HL-60 (cell line): ENCODE measurements around the gene POLD3.

Experiments used
- CTCF ChIP-seq: IDR thresholded peaks from one replicate; pipeline ENCODE4 v1.5.1; 2011; ENCODE audit warnings: low read length, control low read depth, inconsistent platforms; ENCODE audit not compliant: insufficient read depth
- GABPA ChIP-seq: IDR thresholded peaks from 2 replicates; pipeline ENCODE4 v1.6.1; 2012; ENCODE audit warnings: low read depth
- SPI1 ChIP-seq: IDR thresholded peaks from 2 replicates; pipeline ENCODE4 v1.6.1; 2012; ENCODE audit warnings: low read depth, mild to moderate bottlenecking, borderline replicate concordance
- TF ChIP-seq, protein P1 (sequence below): IDR thresholded peaks from 2 replicates; pipeline ENCODE4 v1.6.1; 2012; ENCODE audit warnings: low read depth; ENCODE audit not compliant: insufficient replicate concordance

GRCh38 chr11:74686792-74687191 lies 94.4 kb downstream of the POLD3 start:
- TF ChIP-seq CTCF: no peak
- TF ChIP-seq, protein P1, sequence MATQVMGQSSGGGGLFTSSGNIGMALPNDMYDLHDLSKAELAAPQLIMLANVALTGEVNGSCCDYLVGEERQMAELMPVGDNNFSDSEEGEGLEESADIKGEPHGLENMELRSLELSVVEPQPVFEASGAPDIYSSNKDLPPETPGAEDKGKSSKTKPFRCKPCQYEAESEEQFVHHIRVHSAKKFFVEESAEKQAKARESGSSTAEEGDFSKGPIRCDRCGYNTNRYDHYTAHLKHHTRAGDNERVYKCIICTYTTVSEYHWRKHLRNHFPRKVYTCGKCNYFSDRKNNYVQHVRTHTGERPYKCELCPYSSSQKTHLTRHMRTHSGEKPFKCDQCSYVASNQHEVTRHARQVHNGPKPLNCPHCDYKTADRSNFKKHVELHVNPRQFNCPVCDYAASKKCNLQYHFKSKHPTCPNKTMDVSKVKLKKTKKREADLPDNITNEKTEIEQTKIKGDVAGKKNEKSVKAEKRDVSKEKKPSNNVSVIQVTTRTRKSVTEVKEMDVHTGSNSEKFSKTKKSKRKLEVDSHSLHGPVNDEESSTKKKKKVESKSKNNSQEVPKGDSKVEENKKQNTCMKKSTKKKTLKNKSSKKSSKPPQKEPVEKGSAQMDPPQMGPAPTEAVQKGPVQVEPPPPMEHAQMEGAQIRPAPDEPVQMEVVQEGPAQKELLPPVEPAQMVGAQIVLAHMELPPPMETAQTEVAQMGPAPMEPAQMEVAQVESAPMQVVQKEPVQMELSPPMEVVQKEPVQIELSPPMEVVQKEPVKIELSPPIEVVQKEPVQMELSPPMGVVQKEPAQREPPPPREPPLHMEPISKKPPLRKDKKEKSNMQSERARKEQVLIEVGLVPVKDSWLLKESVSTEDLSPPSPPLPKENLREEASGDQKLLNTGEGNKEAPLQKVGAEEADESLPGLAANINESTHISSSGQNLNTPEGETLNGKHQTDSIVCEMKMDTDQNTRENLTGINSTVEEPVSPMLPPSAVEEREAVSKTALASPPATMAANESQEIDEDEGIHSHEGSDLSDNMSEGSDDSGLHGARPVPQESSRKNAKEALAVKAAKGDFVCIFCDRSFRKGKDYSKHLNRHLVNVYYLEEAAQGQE: no peak
- no peak for TF ChIP-seq GABPA
- TF ChIP-seq SPI1: no peak
